GM12878 (cell line): ENCODE data around the gene RNF43. TPM values are rescaled to one million over a fixed set of nuclear protein-coding genes. Genes with fewer than 3 reads are reported as not detected.

Experiments used
- ATAC-seq: fragments of 200-7000 bp; cut with Tn5 transposase; 3 replicates; pipeline ENCODE4 v1.9.1; 2020; ENCODE audit warnings: mild to moderate bottlenecking, moderate library complexity
- BruUV-seq: library from RNA; stranded (reverse); fragments of 400-500 nt; replicated peaks from 2 replicates; lab custom pipeline; 2021; lab: Mats Ljungman, UMichigan
- CTCF ChIA-PET: fragments of 300-600 bp; sonication (Branson Sonifier 250); formaldehyde crosslinking; extraction: SDS; loops from one replicate; lab custom pipeline; 2021; ENCODE audit warnings: inconsistent platforms; lab: Yijun Ruan, JAX
- POLR2A ChIA-PET: fragments of 350-600 bp; formaldehyde crosslinking; extraction: SDS; loops from one replicate; lab custom pipeline; 2021; ENCODE audit warnings: inconsistent platforms; lab: Charles Lee
- RAD21 ChIA-PET: fragments of 300-600 bp; sonication (Branson Sonifier 250); formaldehyde crosslinking; loops from one replicate; lab custom pipeline; 2023; ENCODE audit warnings: antibody characterized with exemption; ENCODE audit not compliant: unreplicated experiment; lab: Charles Lee
- SMC1A ChIA-PET: fragments of 300-600 bp; sonication (Branson Sonifier 250); formaldehyde crosslinking; loops from one replicate; lab custom pipeline; 2023; ENCODE audit not compliant: unreplicated experiment, uncharacterized antibody; lab: Charles Lee
- DNase-seq: peaks from one replicate; pipeline ENCODE4 v3.0.0-alpha.2; 2011; ENCODE audit warnings: low read depth, low spot score
- FAIRE-seq: peaks from 3 replicates; lab custom pipeline; 2011; peaks lifted over from hg19 to GRCh38; lab: Jason Lieb, UNC
- H2AFZ ChIP-seq: 2 replicates; pipeline ENCODE4 v1.6.0; 2011; ENCODE audit warnings: low read depth, low read length, control low read depth; ENCODE audit not compliant: control insufficient read depth
- H3K27ac ChIP-seq: 2 replicates; pipeline ENCODE4 v1.5.1; 2011; ENCODE audit warnings: control low read depth; ENCODE audit not compliant: control insufficient read depth, insufficient read depth
- H3K27me3 ChIP-seq, 2 experiments: replicated peaks in 1 of 2; 2 replicates each; pipeline versions ENCODE4 v1.6.0 to v1.6.1; 2011; ENCODE audit warnings: low read length in 1 of 2; ENCODE audit not compliant: control insufficient read depth in 2 of 2, insufficient read depth in 2 of 2
- H3K36me3 ChIP-seq, 2 experiments: 2 replicates each; pipeline ENCODE4 v1.5.1; 2011; ENCODE audit warnings: low read length in 1 of 2; ENCODE audit not compliant: control insufficient read depth in 2 of 2, insufficient read depth in 2 of 2
- H3K4me1 ChIP-seq: 2 replicates; pipeline ENCODE4 v1.6.1; 2011; ENCODE audit warnings: mild to moderate bottlenecking, low read length, moderate library complexity, mixed read lengths; ENCODE audit not compliant: control insufficient read depth, insufficient read depth
- H3K4me2 ChIP-seq: 2 replicates; pipeline ENCODE4 v1.6.0; 2011; ENCODE audit warnings: control low read depth; ENCODE audit not compliant: control insufficient read depth, insufficient read depth
- H3K4me3 ChIP-seq: fragments of 200-600 bp; sonication (generic); 2 replicates; pipeline ENCODE4 v1.5.1; 2016
- H3K79me2 ChIP-seq: 2 replicates; pipeline ENCODE4 v1.6.0; 2011; ENCODE audit warnings: low read length; ENCODE audit not compliant: control insufficient read depth, insufficient read depth
- H3K9ac ChIP-seq: 2 replicates; pipeline ENCODE4 v1.8.0; 2011; ENCODE audit warnings: low read length, control low read depth, mixed read lengths; ENCODE audit not compliant: control insufficient read depth, insufficient read depth
- H3K9me3 ChIP-seq: replicated peaks from 3 replicates; pipeline ENCODE4 v1.5.1; 2011; ENCODE audit warnings: mild to moderate bottlenecking, low read length; ENCODE audit not compliant: control insufficient read depth, insufficient read depth
- H4K20me1 ChIP-seq: 2 replicates; pipeline ENCODE4 v1.6.0; 2011; ENCODE audit not compliant: control insufficient read depth, insufficient read depth
- BCL11A ChIP-seq: IDR thresholded peaks from 2 replicates; pipeline ENCODE4 v1.6.1; 2011; ENCODE audit warnings: low read depth, low read length
- BHLHE40 ChIP-seq, 2 experiments: fragments of 450-650 bp in 1 of 2; IDR thresholded peaks; 2 replicates each; pipeline ENCODE4 v1.6.1; 2011 to 2017; ENCODE audit warnings: low read depth in 2 of 2, borderline replicate concordance in 1 of 2, improper control_type of control experiment in 1 of 2, low read length in 1 of 2, mild to moderate bottlenecking in 1 of 2
- PBX3 ChIP-seq: IDR thresholded peaks from 2 replicates; pipeline ENCODE4 v1.6.1; 2011; ENCODE audit warnings: mild to moderate bottlenecking, low read depth, low read length, moderate library complexity; ENCODE audit not compliant: insufficient replicate concordance
- POLR2AphosphoS5 ChIP-seq: IDR thresholded peaks from 2 replicates; pipeline ENCODE4 v1.6.1; 2011; ENCODE audit warnings: mild to moderate bottlenecking, low read length, inconsistent platforms
- RUNX3 ChIP-seq: IDR thresholded peaks from 2 replicates; pipeline ENCODE4 v1.6.1; 2012; ENCODE audit warnings: low read length, inconsistent platforms
- WGBS: methylation state at CpG from one replicate; pipeline ENCODE4 v1.1.6; 2016; ENCODE audit warnings: low lambda C conversion rate; ENCODE audit not compliant: insufficient replicate concordance, insufficient coverage; ENCODE audit errors: missing lambda C conversion rate; 5-methylcytosine and 5-hydroxymethylcytosine counted together
- in situ Hi-C: fragments of 300-500 bp; cut with MboI; formaldehyde crosslinking; loops from 9 replicates; pipeline ENCODE4 v1.14.3; 2018; ENCODE audit warnings: mixed read lengths
- intact Hi-C: fragments of 100-400 bp; cut with micrococcal nuclease; formaldehyde crosslinking; loops from one replicate; pipeline ENCODE4 v1.14.2; 2022; ENCODE audit not compliant: unreplicated experiment
- polyA plus RNA-seq, 11 experiments: library from polyadenylated mRNA; depleted of rRNA in 4 of 11; unstranded in 6 of 11; stranded (reverse) in 5 of 11; fragments of >200 nt; fragmentation: Nextera tagmentation in 4 of 11; fragmentation: Illumina TruSeq in 1 of 11; extraction: Ambion mirVana in 4 of 11; extraction: Trizol in 1 of 11; gene quantifications; 1 replicate in 1 of 11; 2 replicates in 10 of 11; pipeline versions ENCODE4 v1.2.1 to v1.2.3, GENCODE V29; 2011 to 2016; ENCODE audit warnings: inconsistent platforms in 2 of 11, missing spikeins in 2 of 11, low read depth in 1 of 11
- total RNA-seq, 4 experiments: library from RNA; depleted of rRNA in 3 of 4; stranded (reverse); fragments of >200 nt in 3 of 4; fragmentation: Illumina TruSeq in 1 of 4; extraction: Trizol in 1 of 4; gene quantifications; 2 replicates each; pipeline versions ENCODE4 v1.2.1 to v1.2.3, GENCODE V29; 2013 to 2021
- TF ChIP-seq, protein P1 (sequence below): fragments of 450-650 bp; IDR thresholded peaks from 2 replicates; pipeline ENCODE4 v1.6.1; 2017; ENCODE audit warnings: borderline replicate concordance

The RNF43 gene
- total and polyA plus RNA-seq, 10 of the 15 experiments (the other 5 are each of a cell fraction or from before 2014, with no cell fraction given): 1.2 to 16.7 (median 5.5) TPM

- peak; percentile 39 for ATAC-seq
- no peak for DNase-seq
- intact Hi-C loops (no loop called here), in situ Hi-C loops (no loop called here)
- Histone ChIP-seq H3K27ac (no peak overlapping the region), H3K9me3 (no peaks in the 10 kb centered on the region), H4K20me1 (no peaks in the 10 kb centered on the region), H2AFZ (no peak overlapping the region), H3K9ac (no peak overlapping the region), H3K4me3 (no peak overlapping the region), H3K4me2 (no peak overlapping the region), H3K79me2 (peaks cover 17% of the 10 kb centered on the region), H3K4me1 (no peaks in the 10 kb centered on the region), H3K36me3 (no peaks in the 10 kb centered on the region), H3K27me3 (no peaks in the 10 kb centered on the region; a peak in 1 of 4 replicates)
- CTCF ChIA-PET: no interaction called here
- SMC1A ChIA-PET: interaction anchor here (1.1 to 1.7 kb wide), 3 partner anchors 12 to 19 kb away, joined by 3 to 4 read pairs (median 4); no protein-coding TSS in a partner anchor
- RAD21 ChIA-PET: interaction anchor here (0.8 kb wide), 1 partner anchor 58 kb away, joined by 3 read pairs; no protein-coding TSS in a partner anchor
- TF ChIP-seq RUNX3 (peak; percentile 33; the same call in 1 of the 2 replicates), PBX3 (peak; percentile 49)
- TF ChIP-seq, protein P1, sequence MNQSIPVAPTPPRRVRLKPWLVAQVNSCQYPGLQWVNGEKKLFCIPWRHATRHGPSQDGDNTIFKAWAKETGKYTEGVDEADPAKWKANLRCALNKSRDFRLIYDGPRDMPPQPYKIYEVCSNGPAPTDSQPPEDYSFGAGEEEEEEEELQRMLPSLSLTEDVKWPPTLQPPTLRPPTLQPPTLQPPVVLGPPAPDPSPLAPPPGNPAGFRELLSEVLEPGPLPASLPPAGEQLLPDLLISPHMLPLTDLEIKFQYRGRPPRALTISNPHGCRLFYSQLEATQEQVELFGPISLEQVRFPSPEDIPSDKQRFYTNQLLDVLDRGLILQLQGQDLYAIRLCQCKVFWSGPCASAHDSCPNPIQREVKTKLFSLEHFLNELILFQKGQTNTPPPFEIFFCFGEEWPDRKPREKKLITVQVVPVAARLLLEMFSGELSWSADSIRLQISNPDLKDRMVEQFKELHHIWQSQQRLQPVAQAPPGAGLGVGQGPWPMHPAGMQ: no peak
- POLR2A ChIA-PET: interaction anchor here (0.8 kb wide), 1 partner anchor 58 kb away, joined by 3 read pairs; no protein-coding TSS in a partner anchor
- FAIRE-seq: peak; percentile 78
- BruUV-seq: no TSS peak
Observed at GRCh38 chr17:58402047-58402446, 15.3 kb downstream of the RNF43 start.

DNA sequence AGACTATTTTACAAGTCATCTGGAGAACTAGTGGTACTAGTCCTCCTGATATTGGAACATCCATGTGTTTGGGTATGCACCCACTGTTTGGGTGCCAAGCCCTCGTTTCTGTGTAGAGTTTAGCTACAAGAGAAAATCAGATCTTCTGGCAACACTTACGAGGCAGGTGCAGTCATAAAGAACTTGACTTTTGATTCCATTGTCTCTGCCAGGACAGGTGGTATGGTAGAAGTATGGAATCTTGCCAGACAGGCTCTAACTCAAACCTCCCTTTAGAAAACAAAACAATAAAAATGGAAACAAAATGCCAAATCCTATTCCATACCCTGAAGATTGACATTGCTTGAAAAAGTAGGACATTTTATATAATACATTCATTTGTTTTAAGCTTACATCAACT lies 16.0 kb downstream of the RNF43 start:
- no peak overlapping the region for H2AFZ ChIP-seq
- ChIA-PET RAD21 (interaction anchor here (0.8 kb wide), 1 partner anchor 57 kb away, joined by 3 read pairs; no protein-coding TSS in a partner anchor), SMC1A (interaction anchor here (1.1 to 2.0 kb wide), 3 partner anchors 11 to 16 kb away, joined by 3 to 9 read pairs (median 4); partner anchors contain the start of gene RNF43), CTCF (interaction anchor here (1.8 kb wide), 1 partner anchor 17 kb away, joined by 5 read pairs; no protein-coding TSS in a partner anchor), POLR2A (interaction anchor here (0.6 to 2.1 kb wide), 3 partner anchors 12 to 57 kb away, joined by 3 to 6 read pairs (median 3); no protein-coding TSS in a partner anchor)
- H3K79me2 ChIP-seq: peaks cover 15% of the 10 kb centered on the region
- ATAC-seq: no peak
- H3K9me3 ChIP-seq: no peaks in the 10 kb centered on the region
- intact Hi-C loops (no loop called here), in situ Hi-C loops (no loop called here)
- H3K4me2 ChIP-seq: no peak overlapping the region
- H4K20me1 ChIP-seq: no peaks in the 10 kb centered on the region
- H3K9ac ChIP-seq: no peak overlapping the region
- no peaks in the 10 kb centered on the region for H3K4me1 ChIP-seq
- FAIRE-seq: no peak
- no peak overlapping the region for H3K4me3 ChIP-seq
- TF ChIP-seq POLR2AphosphoS5: no peak
- no peak for TF ChIP-seq BHLHE40 (IDR thresholded peaks at IDR 0.05; ENCODE audit: borderline replicate concordance in 1 of 2, low read depth in 2 of 2, low read length in 1 of 2)
- no peak for TF ChIP-seq BCL11A
- no peaks in the 10 kb centered on the region for H3K36me3 ChIP-seq
- no peak overlapping the region for H3K27ac ChIP-seq
- BruUV-seq: no TSS peak
- 0% methylated on average over 2 of the region's 2 CpGs for whole genome bisulfite sequencing
- no peak for DNase-seq
- H3K27me3 ChIP-seq: no peaks in the 10 kb centered on the region; a peak in 1 of 4 replicates
